Measurements from ENCODE around the gene ARHGEF37.
"Not testable (repeated sequence)": the region's sequence is repeated elsewhere in the genome, so short reads cannot be mapped to it uniquely, and the experiment has no call there.

The ARHGEF37 gene

GRCh38 chr5:149648464-149649393 lies 67.4 kb downstream of the ARHGEF37 start:
- DNase-seq = not testable (repeated sequence)

GRCh38 chr5:149649730-149650129 lies 68.4 kb downstream of the ARHGEF37 start:
- DNase-seq = not testable (repeated sequence)

GRCh38 chr5:149651686-149652085 lies 70.4 kb downstream of the ARHGEF37 start:
- no peak for DNase-seq

GRCh38 chr5:149652697-149653096 lies 71.4 kb downstream of the ARHGEF37 start:
- no peak for DNase-seq

GRCh38 chr5:149654231-149654630 lies 72.9 kb downstream of the ARHGEF37 start:
- DNase-seq = no peak

GRCh38 chr5:149654883-149655505 lies 73.7 kb downstream of the ARHGEF37 start:
- no peak for DNase-seq

- peak in 1 of 2 donors; percentile 85 for DNase-seq
Observed at GRCh38 chr5:149656576-149657182, 75.4 kb downstream of the ARHGEF37 start.

GRCh38 chr5:149657324-149657723 lies 76.0 kb downstream of the ARHGEF37 start:
- no peak for DNase-seq

- DNase-seq = no peak
Observed at GRCh38 chr5:149658299-149658698, 77.0 kb downstream of the ARHGEF37 start.

GRCh38 chr5:149664083-149664482 lies 82.8 kb downstream of the ARHGEF37 start:
- no peak for DNase-seq

GRCh38 chr5:149664666-149665415 lies 83.5 kb downstream of the ARHGEF37 start:
- DNase-seq = no peak

GRCh38 chr5:149665416-149666175 lies 84.3 kb downstream of the ARHGEF37 start:
- DNase-seq = peak in 1 of 2 donors; percentile 42

GRCh38 chr5:149666212-149666852 lies 85.0 kb downstream of the ARHGEF37 start:
- peak; percentile 87 to 90 for DNase-seq

GRCh38 chr5:149667084-149667828 lies 86.0 kb downstream of the ARHGEF37 start:
- DNase-seq = peak; percentile 57 to 93

GRCh38 chr5:149667829-149668330 lies 86.6 kb downstream of the ARHGEF37 start:
- DNase-seq = peak in 1 of 2 donors; percentile 57

GRCh38 chr5:149669273-149669672 lies 88.0 kb downstream of the ARHGEF37 start:
- not testable (repeated sequence) for DNase-seq

GRCh38 chr5:149671544-149671943 lies 90.2 kb downstream of the ARHGEF37 start:
- DNase-seq = no peak

- DNase-seq = no peak
Observed at GRCh38 chr5:149672701-149673476, 91.6 kb downstream of the ARHGEF37 start.

- DNase-seq = no peak
Observed at GRCh38 chr5:149674686-149675085, 93.4 kb downstream of the ARHGEF37 start.
